SIG-M5 (cell line): ENCODE data around the gene GRIN3B.
"Not testable (repeated sequence)": the region's sequence is repeated elsewhere in the genome, so short reads cannot be mapped to it uniquely, and the experiment has no call there.

Source experiments
- DNase-seq: peaks from one replicate; lab custom pipeline; 2025; lab: John Stamatoyannopoulos, UW

Gene GRIN3B, protein sequence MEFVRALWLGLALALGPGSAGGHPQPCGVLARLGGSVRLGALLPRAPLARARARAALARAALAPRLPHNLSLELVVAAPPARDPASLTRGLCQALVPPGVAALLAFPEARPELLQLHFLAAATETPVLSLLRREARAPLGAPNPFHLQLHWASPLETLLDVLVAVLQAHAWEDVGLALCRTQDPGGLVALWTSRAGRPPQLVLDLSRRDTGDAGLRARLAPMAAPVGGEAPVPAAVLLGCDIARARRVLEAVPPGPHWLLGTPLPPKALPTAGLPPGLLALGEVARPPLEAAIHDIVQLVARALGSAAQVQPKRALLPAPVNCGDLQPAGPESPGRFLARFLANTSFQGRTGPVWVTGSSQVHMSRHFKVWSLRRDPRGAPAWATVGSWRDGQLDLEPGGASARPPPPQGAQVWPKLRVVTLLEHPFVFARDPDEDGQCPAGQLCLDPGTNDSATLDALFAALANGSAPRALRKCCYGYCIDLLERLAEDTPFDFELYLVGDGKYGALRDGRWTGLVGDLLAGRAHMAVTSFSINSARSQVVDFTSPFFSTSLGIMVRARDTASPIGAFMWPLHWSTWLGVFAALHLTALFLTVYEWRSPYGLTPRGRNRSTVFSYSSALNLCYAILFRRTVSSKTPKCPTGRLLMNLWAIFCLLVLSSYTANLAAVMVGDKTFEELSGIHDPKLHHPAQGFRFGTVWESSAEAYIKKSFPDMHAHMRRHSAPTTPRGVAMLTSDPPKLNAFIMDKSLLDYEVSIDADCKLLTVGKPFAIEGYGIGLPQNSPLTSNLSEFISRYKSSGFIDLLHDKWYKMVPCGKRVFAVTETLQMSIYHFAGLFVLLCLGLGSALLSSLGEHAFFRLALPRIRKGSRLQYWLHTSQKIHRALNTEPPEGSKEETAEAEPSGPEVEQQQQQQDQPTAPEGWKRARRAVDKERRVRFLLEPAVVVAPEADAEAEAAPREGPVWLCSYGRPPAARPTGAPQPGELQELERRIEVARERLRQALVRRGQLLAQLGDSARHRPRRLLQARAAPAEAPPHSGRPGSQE

GRCh38 chr19:1000095-1000494 lies at the start of gene GRIN3B:
TSS of gene GRIN3B (plus strand) at chr19:1000419. CDS start at chr19:1000438, 19 bp downstream.
- DNase-seq, result no peak

DNA sequence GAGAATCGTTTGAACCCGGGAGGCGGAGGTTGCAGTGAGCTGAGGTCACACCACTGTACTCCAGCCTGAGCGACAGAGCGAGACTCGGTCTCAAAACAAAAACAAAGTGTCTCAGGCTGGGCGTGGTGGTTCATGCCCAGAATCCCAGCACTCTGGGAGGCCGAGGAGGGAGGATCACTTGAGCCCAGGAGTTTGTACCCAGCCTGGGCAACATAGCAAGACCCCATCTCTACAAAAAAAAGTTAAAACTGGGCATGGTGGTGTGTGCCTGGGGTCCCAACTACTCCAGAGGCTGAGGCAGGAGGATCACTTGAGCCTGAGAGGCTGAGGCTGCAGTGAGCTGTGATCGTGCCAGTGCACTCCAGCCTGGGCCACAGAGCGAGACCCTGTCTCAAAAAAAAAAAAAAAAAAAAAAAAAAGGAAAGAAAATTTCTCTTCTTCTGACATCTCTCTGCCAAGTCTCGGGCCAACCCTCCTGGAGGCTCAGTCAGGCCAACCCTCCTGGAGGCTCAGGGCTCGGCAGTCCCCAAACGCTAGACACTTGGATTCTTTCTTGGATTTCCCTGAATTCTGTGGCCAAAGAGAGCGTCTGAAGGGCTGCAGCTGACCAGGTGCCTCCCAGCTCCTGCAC lies 48.1 kb upstream of the GRIN3B start:
- DNase-seq, result no peak

- DNase-seq, result no peak
These were observed 47.4 kb upstream of the GRIN3B start for GRCh38 chr19:952680-953444.

DNA sequence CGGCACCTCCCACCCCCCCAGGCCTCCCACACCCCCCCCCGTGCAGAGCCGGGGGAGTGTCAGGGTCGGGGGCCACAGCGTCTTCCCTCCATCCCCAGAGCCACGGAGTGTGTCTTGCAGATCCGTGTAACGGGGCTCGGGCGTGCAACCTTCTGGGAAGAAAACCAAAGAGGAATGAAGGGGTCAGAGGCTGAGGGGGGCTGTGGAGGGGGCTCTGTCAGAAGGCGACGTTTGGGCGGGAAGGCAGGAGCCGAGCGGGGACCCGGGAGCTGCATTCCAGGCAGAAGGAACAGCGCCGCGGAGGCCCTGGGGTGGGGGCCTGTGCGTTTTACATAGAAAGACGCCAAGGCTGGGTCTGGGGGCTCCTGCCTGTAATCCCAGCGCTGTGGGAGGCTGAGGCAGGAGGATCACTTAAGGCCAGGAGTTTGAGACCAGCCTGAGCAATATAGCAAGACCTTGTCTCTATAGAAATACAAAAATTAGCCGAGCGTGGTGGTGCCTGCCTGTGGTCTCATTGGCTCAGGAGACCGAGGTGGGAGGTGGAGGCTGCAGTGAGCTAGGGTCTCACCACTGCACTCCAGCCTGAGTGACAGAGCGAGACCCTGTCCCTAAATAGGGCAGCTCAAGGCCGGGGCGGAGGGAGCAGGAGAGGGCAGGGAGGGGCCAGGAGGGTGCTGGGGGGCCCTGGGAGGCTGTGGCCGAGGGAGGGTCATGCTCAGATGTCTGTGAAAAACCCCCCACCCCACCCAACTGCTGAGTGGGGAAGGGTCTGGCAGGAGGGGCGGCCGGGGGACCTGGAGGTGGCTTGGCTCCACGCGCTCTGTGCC lies 46.6 kb upstream of the GRIN3B start:
- no peak for DNase-seq

DNA sequence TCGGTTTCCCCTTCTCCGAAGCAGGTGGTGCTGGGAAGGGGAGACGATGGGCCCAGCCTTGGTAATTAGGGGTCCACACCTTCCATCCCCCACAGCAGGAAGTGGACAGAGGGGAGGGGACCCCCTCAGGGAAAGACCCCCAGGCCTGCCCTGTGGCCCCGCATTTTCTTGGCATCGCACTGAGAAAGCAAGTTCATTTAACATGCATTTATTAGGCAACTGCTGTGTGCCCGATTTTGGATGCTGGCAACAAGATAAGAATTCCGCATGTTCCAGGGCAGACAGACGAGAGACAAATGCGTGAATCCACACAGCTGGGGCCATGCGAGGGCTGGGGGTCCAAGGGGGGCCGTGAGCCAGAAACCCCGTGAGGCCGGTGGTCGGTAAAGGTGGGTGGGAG lies 45.9 kb upstream of the GRIN3B start:
- no peak for DNase-seq

GRCh38 chr19:954672-955494 lies 45.3 kb upstream of the GRIN3B start:
- no peak for DNase-seq

GRCh38 chr19:955803-956765 lies 44.1 kb upstream of the GRIN3B start:
- no peak for DNase-seq

DNA sequence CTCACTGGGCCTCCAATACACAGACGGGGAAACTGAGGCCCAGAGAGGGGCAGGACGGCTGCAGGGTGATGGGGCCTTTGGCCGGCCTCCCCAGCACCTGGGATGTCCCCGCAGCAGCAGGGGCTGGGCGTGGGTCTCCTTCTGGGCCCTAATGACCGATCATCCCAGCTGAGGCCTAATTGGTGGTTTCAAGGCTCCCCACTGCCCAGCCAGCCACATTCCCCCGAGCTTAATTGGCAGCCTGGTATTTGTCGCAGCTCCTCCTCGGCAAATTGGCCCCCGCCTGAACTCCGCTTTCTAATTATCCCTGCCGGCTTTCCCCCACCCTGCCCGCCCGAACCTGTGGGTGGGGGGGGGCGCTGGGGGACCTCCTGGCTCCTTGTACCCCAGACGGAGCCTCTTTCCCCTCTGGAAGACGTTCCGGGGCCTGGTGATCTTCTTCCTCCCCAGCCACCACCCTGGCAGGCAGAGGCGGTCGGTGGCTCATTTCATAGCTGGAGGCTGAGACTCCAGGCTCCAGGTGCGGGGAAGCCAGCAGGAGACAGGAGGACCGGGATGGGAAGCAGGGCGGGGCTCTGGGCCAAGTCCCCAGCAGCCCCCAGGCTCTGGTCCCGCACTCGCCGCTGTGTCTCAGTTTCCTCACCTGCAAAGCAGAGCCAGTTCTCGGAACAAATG lies 43.3 kb upstream of the GRIN3B start:
- DNase-seq, result no peak

DNA sequence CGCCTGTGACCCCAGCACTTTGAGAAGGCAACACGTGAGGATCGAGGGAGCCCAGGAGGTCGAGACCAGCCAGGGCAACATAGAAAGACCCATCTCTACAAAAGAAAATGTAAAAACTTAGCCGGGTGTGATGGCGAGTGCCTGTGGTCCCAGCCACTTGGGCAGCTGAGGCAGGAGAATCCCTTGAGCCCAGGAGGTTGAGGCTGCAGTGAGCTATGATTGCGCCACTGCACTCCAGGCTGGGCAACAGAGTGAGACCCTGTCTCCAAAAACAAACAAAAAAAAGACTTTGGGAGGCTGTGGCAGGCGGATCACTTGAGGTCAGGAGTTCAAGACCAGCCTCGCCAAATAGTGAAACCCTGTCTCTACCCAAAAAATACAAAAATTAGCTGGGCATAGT lies 42.6 kb upstream of the GRIN3B start:
- DNase-seq, result not testable (repeated sequence)

DNA sequence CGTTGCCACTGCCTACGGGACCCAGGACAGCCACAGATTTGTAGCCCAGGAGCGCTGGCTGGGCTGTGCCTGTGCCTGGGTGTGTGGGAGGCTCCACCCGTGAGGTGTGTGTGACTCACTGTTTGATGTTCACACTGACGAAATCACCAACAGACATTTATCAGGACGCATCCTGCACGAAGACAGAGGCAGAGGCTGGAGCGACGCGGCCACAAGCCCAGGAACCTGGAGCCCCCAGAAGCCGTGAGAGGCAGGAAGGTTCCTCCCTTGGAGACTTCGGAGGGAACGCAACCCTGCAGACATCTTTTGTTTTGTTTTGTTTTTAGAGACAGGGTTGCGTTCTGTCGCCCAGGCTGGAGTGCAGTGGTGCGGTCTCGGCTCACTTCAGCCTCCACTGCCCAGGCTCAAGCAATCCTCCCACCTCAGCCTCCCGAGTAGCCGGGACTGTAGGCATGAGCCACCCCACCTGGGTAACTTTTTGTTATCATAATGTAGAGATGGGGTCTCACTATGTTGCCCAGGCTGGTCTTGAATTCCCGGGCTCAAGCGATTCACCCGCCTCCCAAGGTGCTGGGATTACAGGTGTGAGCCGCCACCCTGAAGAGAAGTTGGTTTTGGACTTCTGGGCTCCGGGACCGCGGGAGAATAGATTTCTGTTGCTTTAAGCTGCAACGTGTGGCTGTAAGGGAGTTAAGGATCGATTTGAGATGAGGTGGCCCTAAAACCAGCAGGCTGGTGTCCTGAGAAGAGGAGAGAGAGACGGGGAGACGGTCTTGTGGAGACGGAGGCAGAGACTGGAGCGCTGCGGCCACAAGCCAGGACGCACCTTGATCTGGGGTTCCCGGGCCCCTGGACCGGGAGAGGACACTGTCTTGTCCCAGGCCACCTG lies 41.0 kb upstream of the GRIN3B start:
- no peak for DNase-seq

- DNase-seq, result no peak
These were observed 40.2 kb upstream of the GRIN3B start for GRCh38 chr19:960020-960419.

DNA sequence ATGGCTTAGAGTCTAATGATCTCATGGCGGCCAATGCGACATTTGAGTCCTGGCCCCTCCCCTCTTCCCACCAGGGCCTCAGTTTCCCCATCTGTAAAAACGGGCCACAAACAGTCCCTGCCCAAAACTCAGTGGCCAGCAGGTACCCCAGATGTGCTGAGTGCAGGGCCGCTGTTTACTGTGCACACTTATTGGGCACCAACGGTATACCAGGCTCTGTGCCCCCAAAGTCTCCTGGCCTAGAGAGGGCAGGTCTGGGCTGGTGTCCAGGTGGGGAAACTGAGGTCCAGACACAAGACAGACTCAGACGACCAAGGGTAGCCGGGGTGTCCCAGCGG lies 39.6 kb upstream of the GRIN3B start:
- DNase-seq, result no peak

DNA sequence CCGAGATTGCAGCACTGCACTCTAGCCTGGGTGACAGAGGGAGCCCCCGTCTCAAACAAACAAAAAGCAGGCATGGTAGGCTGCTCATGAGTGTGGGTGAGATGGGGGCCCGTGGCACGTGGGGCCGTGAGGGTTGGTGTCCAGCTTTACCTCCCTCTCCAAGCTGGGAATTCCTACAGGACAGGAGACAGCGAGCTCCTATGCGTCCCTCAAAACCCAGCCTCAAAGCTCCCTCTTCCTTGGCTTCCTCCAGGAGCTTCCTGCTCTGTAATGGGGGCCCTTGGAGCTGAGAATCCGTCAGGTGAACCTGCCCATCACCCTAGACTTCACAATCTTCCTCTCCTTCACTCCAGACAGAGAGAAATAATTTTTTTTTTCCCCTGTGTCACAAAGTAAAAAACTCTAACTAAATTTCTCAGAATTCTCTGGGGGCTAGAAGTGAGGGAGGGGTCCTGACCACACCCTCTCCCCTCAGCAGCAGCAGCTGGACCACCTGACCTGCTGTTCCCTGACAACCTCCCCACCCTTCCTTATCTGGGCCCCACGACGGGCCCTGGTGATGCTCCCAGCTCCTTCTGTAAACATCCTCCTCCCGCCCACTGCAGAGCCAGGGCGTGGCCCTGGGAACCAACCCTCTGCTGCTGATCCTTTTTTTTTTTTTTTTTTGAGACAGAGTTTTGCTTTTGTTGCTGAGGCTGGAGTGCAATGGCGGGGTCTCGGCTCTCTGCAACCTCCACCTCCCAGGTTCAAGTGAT lies 38.2 kb upstream of the GRIN3B start:
- DNase-seq, result no peak

DNA sequence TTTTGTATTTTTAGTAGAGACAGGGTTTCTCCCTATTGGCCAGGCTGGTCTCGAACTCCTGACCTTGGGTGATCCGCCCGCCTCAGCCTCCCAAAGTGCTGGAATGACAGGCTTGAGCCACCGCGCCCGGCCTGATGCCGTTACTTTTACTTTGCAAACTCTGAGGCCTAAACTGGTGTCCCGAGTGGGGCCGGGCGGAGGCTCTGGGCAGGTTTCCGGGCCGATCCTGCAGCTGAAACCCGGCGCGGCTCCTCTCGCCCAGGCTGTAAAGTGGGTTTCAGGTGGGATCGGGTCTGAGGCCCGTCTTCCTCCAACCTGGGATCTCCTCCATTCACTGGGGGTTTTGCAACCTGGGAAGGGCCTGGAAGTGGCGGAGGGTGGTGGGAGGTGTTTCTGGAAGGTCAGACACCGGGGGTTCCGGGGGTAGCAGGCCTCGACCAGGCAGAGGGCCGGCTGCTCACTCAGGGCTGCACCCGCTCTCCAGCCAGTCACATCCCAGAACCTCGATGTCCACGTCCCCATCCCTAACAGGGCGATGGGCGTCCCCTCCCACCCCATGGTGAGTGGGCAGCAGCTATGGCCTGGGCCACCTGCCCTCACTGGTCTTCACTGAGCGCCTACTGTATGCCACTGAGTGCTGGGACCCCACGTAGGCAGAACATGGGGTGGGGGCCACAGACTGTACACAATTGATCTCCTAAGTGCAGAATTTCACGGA lies 37.4 kb upstream of the GRIN3B start:
- no peak for DNase-seq

DNA sequence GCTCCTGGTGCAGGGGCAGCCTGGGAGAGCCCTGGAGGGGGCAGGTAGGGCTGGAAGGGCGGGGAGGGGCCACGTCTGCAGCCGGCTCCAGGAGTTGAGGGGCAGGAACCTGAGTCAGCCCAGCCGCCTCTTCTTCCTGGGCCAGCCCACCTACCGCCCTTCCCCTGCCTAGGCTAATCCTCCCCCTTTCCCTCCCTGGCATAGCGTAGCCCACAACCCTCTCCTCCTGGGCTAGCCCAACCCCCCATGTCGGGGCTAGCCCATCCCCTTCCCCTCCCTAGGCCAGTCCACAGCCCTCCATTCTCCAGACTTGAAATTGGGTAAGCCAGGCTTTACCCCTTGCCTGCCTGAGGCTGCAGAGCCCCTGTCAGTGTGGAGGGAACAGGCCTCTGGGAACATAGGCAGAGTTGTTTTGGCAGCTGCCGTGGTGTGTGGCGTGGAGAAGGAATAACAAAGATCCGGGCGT lies 36.7 kb upstream of the GRIN3B start:
- DNase-seq, result no peak

GRCh38 chr19:964116-964520 lies 36.1 kb upstream of the GRIN3B start:
- DNase-seq, result no peak
